H54 (cell line): Measurements from ENCODE around the gene ZNF543.
"Not testable (repeated sequence)": the region's sequence is repeated elsewhere in the genome, so short reads cannot be mapped to it uniquely, and the experiment has no call there.

ENCODE experiments used
- DNase-seq: peaks from one replicate; pipeline ENCODE4 v3.0.0; 2011; ENCODE audit warnings: low spot score, mixed read lengths; ENCODE audit not compliant: insufficient read length
- FAIRE-seq: peaks from 3 replicates; lab custom pipeline; 2011; peaks lifted over from hg19 to GRCh38; lab: Jason Lieb, UNC
- POLR2A ChIP-seq: IDR thresholded peaks from 2 replicates; pipeline ENCODE4 v1.6.1; 2011; ENCODE audit warnings: low read depth, mild to moderate bottlenecking, low read length

ZNF543 gene

DNA sequence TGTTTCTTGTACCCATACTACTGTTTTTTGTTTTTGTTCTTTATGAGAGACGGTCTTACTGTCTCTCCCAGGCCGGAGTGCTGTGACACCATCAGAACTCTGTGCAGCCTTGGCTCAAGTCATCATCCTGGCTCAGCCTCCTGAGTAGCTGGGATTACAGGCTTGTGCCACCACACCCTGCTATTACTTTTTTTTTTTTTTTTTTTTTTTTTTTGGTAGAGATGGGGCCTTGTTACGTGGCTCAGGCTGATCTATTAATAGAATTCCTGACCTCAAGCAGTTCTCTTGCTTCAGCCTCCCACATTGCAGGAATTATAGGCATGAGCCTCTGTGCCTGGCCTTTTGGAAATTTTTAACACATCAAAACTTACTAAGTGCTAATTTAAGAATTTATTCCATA, 27.9 kb downstream of the ZNF543 start:
- DNase-seq (peak; percentile 28), FAIRE-seq (no peak)
- TF ChIP-seq POLR2A: no peak

DNA sequence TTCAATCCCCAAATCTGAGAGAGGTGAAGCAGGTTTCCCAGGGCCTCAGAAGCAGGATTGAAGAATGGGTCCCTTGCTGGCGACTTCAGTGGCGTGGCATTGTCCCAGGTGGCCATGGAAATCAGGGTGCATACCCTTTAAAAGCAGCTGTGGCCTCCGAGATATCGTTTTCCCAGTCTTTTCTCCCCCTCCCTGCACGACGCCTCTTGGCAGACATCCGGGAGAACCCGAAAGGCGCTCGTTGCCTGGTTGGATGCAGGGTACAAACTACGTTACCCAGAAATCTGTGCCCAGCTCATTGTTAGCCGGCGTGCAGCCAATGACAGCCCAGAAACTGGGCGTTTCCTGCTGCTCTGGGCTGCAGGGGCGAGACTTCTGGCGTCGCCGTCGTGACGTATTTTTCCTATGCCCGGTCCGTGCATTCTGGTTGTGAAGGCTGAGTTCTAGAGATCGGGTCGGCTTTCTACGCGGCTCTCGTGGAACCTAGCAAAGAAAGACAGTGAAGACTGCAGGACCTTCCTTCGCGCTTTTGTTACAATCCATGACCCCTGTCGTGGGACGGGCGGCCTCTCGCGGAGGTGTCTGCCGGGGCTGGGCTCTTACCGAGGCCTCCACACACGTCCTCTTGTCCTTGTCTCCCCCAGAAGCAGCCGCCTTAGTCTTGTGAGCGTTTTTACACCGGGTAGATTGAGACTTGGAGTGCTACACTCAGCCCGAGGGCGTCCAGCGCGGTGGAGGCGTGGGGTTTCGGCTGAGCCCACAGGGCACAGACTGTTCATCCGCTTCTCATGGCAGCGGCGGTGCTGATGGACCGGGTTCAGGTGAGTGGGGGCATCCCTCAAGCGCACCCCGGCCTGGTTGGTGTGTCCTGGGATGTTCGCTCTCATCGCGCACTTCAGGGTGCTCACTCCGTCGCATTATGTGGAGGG, 30.9 kb downstream of the ZNF543 start, which contains the start of gene ZNF304:
Gene ZNF304, plus strand, starts transcription at position 395 of the 929 bp plus-strand sequence. Its CDS starts 394 bp downstream, at position 789.
- peak; percentile 59 for TF ChIP-seq POLR2A
- DNase-seq (peak; percentile 97), FAIRE-seq (peak; percentile 91)

DNA sequence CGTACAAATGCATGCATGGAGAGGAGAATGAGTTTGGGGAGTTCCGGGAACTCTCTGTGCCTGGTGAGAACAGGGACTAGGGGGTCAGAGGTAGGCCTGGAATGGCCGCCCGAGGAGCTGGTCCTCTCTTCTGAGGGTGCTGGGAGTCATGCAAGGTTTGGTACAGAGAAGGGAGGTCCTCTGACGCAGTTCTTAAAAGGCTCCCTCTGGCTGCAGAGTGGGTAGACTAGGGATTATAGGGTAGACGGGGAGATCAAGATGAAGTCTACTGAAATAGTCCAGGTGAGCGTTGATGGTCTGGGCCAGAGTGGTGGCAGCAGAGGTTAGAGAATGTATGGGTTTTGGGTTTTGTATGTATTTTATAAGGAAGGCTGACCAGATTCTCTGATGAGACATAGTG, 31.6 kb downstream of the ZNF543 start:
- no peak for FAIRE-seq
- TF ChIP-seq POLR2A: no peak

DNA sequence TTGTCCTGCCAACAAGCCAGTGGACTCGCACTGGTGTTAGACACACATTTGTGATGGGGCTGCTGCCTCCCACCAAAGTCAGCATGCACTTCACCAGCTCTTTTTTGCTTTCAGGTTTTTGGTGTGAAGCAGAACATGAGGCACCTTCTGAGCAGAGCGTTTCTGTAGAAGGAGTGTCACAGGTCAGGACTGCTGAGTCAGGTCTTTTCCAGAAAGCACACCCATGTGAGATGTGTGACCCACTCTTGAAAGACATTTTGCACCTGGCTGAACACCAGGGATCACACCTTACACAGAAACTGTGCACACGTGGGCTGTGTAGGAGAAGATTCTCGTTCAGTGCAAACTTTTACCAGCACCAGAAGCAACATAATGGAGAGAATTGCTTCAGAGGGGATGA, 35.6 kb downstream of the ZNF543 start:
- no peak for DNase-seq
- TF ChIP-seq POLR2A: no peak
- FAIRE-seq: no peak

More for the DNA sequence above, 31.6 kb downstream of the ZNF543 start:
- DNase-seq: no peak

DNA sequence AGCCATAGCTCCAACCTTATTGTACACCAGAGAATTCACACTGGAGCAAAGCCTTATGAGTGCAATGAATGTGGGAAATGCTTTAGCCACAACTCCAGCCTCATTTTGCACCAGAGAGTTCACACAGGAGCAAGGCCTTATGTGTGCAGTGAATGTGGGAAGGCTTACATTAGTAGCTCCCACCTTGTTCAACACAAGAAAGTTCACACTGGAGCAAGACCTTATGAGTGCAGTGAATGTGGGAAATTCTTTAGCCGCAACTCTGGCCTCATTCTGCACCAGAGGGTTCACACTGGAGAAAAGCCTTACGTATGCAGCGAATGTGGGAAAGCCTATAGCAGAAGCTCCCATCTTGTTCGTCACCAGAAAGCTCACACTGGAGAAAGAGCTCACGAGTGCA, 37.1 kb downstream of the ZNF543 start:
- no peak for TF ChIP-seq POLR2A
- FAIRE-seq: no peak
- DNase-seq: no peak

DNA sequence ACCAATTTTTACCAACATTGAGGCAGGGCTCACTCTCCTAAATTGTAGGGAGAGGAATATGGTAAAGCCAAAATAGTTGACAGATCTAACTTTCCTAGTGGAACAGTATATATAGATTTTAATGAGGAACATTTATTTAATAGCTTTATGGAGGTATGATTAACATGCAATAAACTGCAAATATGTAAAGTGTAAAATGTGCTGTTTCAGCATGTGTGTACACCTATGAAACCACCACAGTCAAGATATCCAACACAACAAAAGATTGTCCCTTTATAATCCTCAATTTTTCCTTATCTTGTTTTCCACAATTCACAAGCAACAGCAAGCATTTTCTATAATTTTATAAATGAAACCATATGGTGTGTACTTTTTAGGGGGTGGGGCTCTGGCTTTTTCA, 39.0 kb downstream of the ZNF543 start:
- TF ChIP-seq POLR2A: no peak
- no peak for FAIRE-seq
- DNase-seq: no peak

DNA sequence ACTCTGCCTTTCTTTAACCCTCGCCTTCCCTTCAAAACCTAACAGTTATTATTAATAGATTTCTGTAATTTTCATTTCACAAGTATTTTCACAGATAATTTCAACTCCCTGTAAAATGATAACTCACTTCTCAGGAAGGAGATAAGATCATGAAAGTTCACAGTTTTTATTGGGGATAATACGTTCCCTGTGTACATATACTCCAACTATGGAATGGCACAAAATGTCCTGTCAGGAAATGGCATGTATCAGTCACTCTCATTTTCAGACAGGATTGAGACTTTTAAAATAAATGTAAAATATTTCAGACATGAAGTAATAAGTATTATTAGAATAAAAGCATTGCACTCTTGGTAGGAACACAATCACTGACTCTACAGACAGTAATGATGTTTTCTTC, 42.1 kb downstream of the ZNF543 start:
- FAIRE-seq: no peak
- TF ChIP-seq POLR2A: no peak
- DNase-seq: no peak

DNA sequence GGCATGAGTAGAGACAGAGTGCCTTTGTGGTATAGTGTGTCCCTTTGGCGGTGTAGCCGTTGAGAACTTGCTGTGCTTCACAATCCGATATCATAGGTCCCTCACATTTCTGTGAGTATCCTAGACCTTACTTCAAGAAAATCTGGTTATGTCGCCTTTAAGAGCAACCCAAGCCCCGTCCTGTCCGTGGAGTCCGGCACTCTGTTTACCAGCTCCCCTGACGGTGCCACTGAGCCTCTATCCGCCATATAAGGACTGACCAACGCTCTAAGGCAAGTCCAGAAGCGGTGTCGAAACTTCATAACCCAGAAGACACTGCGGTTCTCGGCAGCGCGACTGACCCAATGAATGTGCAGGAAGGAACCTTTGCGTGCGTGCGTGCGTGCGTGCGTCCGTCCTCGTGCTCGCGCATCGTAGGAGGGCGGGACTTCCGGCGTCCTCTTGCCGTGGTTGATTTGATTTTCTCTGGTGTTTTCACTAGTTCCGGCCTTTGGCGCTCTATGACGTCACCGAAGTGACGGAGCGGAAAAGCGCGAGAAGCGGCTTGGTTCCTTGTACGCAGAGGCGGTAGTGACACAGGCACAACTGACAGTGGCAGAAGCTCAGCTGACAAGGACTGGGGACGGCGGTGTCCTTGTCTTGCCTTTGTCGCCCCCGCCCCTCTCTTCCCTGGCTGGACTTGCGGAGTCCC, 42.9 kb downstream of the ZNF543 start, which contains the start of the genes TRAPPC2B and ZNF547:
Gene TRAPPC2B, plus strand, starts transcription at position 555 of the 691 bp plus-strand sequence. CDS start 1,283 bp downstream, outside the sequence.
Gene ZNF547, plus strand, starts transcription at position 555 of the 691 bp plus-strand sequence. CDS start 5,005 bp downstream, outside the sequence.
- TF ChIP-seq POLR2A: peak; percentile 94
- FAIRE-seq (peak; percentile 89), DNase-seq (peak; percentile 97)

DNA sequence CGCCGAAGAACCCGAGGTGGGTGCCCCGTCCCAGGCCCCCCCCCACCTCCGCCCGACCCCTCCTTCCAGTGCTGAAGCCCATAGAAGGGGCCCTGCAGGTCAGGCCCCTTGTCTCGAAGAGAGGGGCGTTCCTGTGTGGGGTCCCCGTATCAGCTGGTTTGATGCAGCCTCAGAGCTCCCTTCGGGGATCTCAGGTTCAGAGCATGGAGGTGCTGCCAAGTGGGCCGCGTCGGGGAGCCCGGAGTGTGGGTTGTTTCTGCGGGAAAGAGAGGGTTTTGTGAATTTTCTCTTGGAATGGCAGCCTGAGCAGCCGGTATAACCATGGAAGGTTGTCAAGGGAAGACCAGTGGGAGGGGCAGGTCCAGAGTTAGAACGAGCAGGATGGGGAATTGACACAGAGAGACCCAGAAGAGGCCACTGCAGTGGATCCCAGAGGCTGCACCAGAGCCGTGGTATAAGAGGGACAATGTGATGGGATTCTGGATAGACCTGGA, 43.5 kb downstream of the ZNF543 start:
- DNase-seq (peak; percentile 40), FAIRE-seq (no peak)
- TF ChIP-seq POLR2A: no peak

DNA sequence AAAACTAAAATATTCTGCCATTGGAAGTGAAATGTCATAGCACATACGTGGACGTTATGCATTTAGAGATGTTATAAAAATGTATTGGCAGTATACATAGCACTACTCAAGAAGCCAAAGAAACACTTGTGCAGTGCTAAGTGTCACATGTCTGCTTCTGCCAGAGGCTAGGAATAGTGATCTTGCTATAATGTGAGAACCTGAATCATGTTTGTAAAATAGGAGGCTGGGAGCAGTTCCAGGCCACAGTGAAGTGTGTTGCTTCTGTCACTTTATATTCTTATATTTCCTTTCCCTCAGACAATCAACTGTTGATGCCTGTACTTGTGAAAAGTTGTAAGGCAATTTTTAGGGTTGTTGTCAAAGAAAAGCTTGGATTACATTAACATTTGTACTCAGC, 46.5 kb downstream of the ZNF543 start:
- DNase-seq (no peak), FAIRE-seq (no peak)
- no peak for TF ChIP-seq POLR2A

DNA sequence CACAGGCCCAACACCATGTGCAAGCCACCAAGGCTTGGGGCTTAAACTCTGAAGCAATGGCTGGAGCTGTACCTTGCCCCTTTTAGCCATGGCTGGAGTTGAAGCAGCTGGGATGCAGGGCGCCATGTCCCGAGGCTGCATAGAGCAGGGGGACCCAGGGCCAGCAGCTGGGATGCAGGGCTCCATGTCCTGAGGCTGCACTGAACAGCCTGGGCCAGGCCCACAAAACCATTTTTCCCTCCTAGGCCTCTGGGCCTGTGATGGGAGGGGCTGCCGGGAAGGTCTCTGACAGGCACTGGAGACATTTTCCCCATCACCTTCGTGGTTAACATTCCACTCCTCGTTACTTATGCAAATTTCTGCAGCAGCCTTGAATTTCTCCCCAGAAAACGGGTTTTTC, 53.9 kb downstream of the ZNF543 start:
- no peak for FAIRE-seq
- no peak for TF ChIP-seq POLR2A
- DNase-seq: no peak

DNA sequence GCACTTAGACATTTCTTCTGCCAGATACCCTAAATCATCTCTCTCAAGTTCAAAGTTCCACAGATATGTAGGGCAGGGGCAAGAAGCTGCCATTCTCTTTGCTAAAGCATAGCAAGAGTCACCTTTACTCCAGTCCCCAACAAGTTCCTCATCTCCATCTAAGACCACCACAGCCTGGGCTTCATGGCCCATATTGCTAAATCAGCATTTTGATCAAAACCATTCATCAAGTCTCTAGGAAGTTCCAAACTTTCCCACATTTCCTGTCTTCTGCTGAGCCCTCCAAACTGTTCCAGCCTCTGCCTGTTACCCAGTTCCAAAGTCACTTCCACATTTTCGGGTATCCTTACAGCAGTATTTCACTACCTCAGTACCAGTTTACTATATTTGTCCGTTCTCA, 54.4 kb downstream of the ZNF543 start:
- not testable (repeated sequence) for FAIRE-seq, DNase-seq

DNA sequence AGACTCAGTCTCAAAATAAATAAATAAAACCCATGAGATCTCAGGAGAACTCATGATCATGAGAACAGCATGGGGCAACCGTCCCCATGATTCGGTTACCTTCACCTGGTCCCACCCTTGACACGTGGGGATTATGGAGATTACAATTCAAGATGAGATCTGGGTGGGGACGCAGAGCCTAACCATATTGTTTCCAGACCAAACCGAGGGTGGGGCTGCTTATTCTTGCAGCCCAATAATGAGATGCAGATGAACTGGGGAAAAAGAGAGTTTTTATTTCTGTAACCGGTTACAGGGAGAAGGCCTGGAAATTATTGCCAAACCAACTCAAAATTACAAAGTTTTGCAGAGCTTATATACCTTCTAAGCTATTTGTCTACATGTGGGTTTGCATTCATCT, 55.9 kb downstream of the ZNF543 start:
- no peak for FAIRE-seq
- TF ChIP-seq POLR2A: no peak
- no peak for DNase-seq

DNA sequence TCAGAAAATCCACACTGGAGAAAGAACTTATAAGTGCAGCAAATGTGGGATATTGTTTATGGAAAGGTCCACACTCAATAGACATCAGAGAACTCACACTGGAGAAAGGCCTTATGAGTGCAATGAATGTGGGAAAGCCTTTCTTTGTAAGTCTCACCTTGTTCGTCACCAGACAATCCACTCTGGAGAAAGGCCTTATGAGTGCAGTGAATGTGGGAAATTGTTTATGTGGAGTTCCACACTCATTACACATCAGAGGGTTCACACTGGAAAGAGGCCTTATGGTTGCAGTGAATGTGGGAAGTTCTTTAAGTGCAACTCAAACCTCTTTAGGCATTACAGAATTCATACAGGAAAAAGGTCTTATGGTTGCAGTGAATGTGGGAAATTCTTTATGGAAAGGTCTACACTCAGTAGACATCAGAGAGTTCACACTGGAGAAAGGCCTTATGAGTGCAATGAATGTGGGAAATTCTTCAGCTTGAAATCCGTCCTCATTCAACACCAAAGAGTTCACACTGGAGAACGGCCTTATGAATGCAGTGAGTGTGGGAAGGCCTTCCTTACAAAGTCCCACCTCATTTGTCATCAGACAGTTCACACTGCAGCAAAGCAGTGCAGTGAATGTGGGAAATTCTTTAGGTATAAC, 57.4 kb downstream of the ZNF543 start:
- no peak for TF ChIP-seq POLR2A
- DNase-seq (no peak), FAIRE-seq (no peak)
